IMR-90 (cell line): ENCODE measurements around the gene FHL5. TPM values are rescaled to one million over a fixed set of nuclear protein-coding genes. Genes with fewer than 3 reads are reported as not detected.

Experiments used
- ATAC-seq: fragments of 200-7000 bp; cut with Tn5 transposase; 2 replicates; pipeline ENCODE4 v1.9.1; 2020; ENCODE audit warnings: low read depth, mild to moderate bottlenecking, moderate library complexity
- BruUV-seq: library from RNA; stranded (reverse); fragments of 400-500 nt; replicated peaks from 2 replicates; lab custom pipeline; 2021; lab: Mats Ljungman, UMichigan
- CTCF ChIA-PET: fragments of 300-600 bp; formaldehyde crosslinking; extraction: SDS; loops from one replicate; lab custom pipeline; 2021; ENCODE audit warnings: antibody characterized with exemption; lab: Yijun Ruan, JAX
- POLR2A ChIA-PET: fragments of 300-600 bp; sonication (Branson Sonifier 250); formaldehyde crosslinking; loops from one replicate; lab custom pipeline; 2022; ENCODE audit warnings: antibody characterized with exemption; ENCODE audit not compliant: unreplicated experiment; lab: Charles Lee
- DNase-seq: peaks from one replicate; pipeline ENCODE4 v3.0.0; 2013
- H2AFZ ChIP-seq: replicated peaks from 2 replicates; pipeline ENCODE3; 2013; ENCODE audit warnings: low read length, mild to moderate bottlenecking; ENCODE audit not compliant: poor library complexity
- H2AK5ac ChIP-seq: 2 replicates; pipeline ENCODE4 v1.6.1; 2013; ENCODE audit warnings: low read depth, low read length, inconsistent platforms
- H2AK9ac ChIP-seq: replicated peaks from 2 replicates; pipeline ENCODE3; 2013; ENCODE audit warnings: mild to moderate bottlenecking, low read depth, low read length, moderate library complexity; ENCODE audit not compliant: poor library complexity
- H2BK120ac ChIP-seq: 2 replicates; pipeline ENCODE4 v1.6.1; 2013; ENCODE audit warnings: low read depth, low read length, inconsistent platforms
- H2BK15ac ChIP-seq: 3 replicates; pipeline ENCODE4 v1.6.1; 2013; ENCODE audit warnings: low read depth, low read length, inconsistent platforms
- H2BK20ac ChIP-seq: 2 replicates; pipeline ENCODE4 v1.6.1; 2013; ENCODE audit warnings: low read depth, mild to moderate bottlenecking, inconsistent platforms, low read length, moderate library complexity
- H2BK5ac ChIP-seq: 2 replicates; pipeline ENCODE4 v1.6.1; 2013; ENCODE audit warnings: mild to moderate bottlenecking, low read depth, low read length, inconsistent platforms; ENCODE audit not compliant: poor library complexity, severe bottlenecking
- H3K14ac ChIP-seq: replicated peaks from 2 replicates; pipeline ENCODE4 v1.6.1; 2013; ENCODE audit warnings: low read depth, low read length, inconsistent platforms
- H3K18ac ChIP-seq: 2 replicates; pipeline ENCODE4 v1.6.1; 2013; ENCODE audit warnings: low read depth, low read length, control low read depth
- H3K23ac ChIP-seq: 2 replicates; pipeline ENCODE4 v1.6.1; 2013; ENCODE audit warnings: low read depth, low read length, inconsistent platforms
- H3K27ac ChIP-seq: 2 replicates; pipeline ENCODE4 v1.5.1; 2013; ENCODE audit warnings: mild to moderate bottlenecking, control low read depth, low read length; ENCODE audit not compliant: insufficient read depth
- H3K27me3 ChIP-seq: 2 replicates; pipeline ENCODE4 v1.6.1; 2013; ENCODE audit warnings: low read length; ENCODE audit not compliant: control insufficient read depth, insufficient read depth
- H3K36me3 ChIP-seq: 2 replicates; pipeline ENCODE4 v1.6.1; 2013; ENCODE audit warnings: low read length, mixed read lengths; ENCODE audit not compliant: control insufficient read depth, insufficient read depth
- H3K4ac ChIP-seq: 2 replicates; pipeline ENCODE4 v1.6.1; 2013; ENCODE audit warnings: low read depth, low read length, inconsistent platforms
- H3K4me1 ChIP-seq: 2 replicates; pipeline ENCODE4 v1.6.1; 2013; ENCODE audit warnings: low read length, mixed read lengths; ENCODE audit not compliant: control insufficient read depth, insufficient read depth
- H3K4me2 ChIP-seq: 2 replicates; pipeline ENCODE4 v1.6.1; 2013; ENCODE audit warnings: low read depth, mild to moderate bottlenecking, control low read depth, low read length, moderate library complexity
- H3K4me3 ChIP-seq: 2 replicates; pipeline ENCODE4 v1.5.1; 2013; ENCODE audit warnings: low read depth, mild to moderate bottlenecking, control low read depth, low read length, moderate library complexity; ENCODE audit not compliant: insufficient read depth
- H3K56ac ChIP-seq: 2 replicates; pipeline ENCODE4 v1.6.1; 2013; ENCODE audit warnings: low read length, inconsistent platforms; ENCODE audit not compliant: insufficient read depth; ENCODE audit errors: extremely low read depth
- H3K79me1 ChIP-seq, 2 experiments: 2 replicates each; pipeline ENCODE4 v1.6.1; 2013; ENCODE audit warnings: low read length in 2 of 2, inconsistent platforms in 1 of 2, low read depth in 1 of 2
- H3K9ac ChIP-seq: 2 replicates; pipeline ENCODE4 v1.6.1; 2013; ENCODE audit warnings: low read depth, low read length, control low read depth
- H3K9me1 ChIP-seq: 2 replicates; pipeline ENCODE4 v1.6.1; 2013; ENCODE audit warnings: low read length, inconsistent platforms; ENCODE audit not compliant: insufficient read depth
- H3K9me3 ChIP-seq: 2 replicates; pipeline ENCODE4 v1.6.1; 2013; ENCODE audit warnings: low read length; ENCODE audit not compliant: control insufficient read depth, insufficient read depth
- H4K20me1 ChIP-seq: 2 replicates; pipeline ENCODE4 v1.6.1; 2013; ENCODE audit warnings: low read length, inconsistent platforms; ENCODE audit not compliant: insufficient read depth
- H4K5ac ChIP-seq: 2 replicates; pipeline ENCODE4 v1.6.1; 2013; ENCODE audit warnings: mild to moderate bottlenecking, low read depth, low read length, control low read depth
- H4K8ac ChIP-seq, 2 experiments: 2 replicates each; pipeline ENCODE4 v1.6.1; 2013; ENCODE audit warnings: low read depth in 2 of 2, low read length in 2 of 2, control low read depth in 1 of 2, inconsistent platforms in 1 of 2
- H4K91ac ChIP-seq: 2 replicates; pipeline ENCODE4 v1.6.1; 2013; ENCODE audit warnings: low read depth, low read length, inconsistent platforms; ENCODE audit not compliant: insufficient read depth
- RAD21 ChIP-seq: IDR thresholded peaks from 2 replicates; pipeline ENCODE4 v1.6.1; 2012; ENCODE audit warnings: low read length, improper control_type of control experiment
- RCOR1 ChIP-seq: IDR thresholded peaks from 2 replicates; pipeline ENCODE4 v1.6.1; 2012; ENCODE audit warnings: mild to moderate bottlenecking, low read length, improper control_type of control experiment; ENCODE audit not compliant: insufficient replicate concordance
- WGBS, 2 experiments: methylation state at CpG; one replicate each; pipeline versions ENCODE4 v1.1.5 to v1.1.7; 2013; ENCODE audit warnings: missing lambda C conversion rate in 2 of 2; ENCODE audit not compliant: insufficient read length in 1 of 2; ENCODE audit errors: extremely low coverage in 2 of 2; 5-methylcytosine and 5-hydroxymethylcytosine counted together
- dilution Hi-C: fragments of 300-500 bp; cut with HindIII; formaldehyde crosslinking; loops from one replicate; pipeline ENCODE4 v1.14.3; 2018; ENCODE audit warnings: low sequenced_read_pairs; ENCODE audit not compliant: unreplicated experiment
- in situ Hi-C: fragments of 300-500 bp; cut with MboI; formaldehyde crosslinking; loops from 3 replicates; pipeline ENCODE4 v1.14.3; 2019; ENCODE audit warnings: low sequenced_read_pairs, inconsistent platforms, mixed read lengths
- intact Hi-C: fragments of 100-400 bp; cut with micrococcal nuclease; formaldehyde crosslinking; loops from 2 replicates; pipeline ENCODE4 v1.10.0; 2022
- polyA plus RNA-seq, 3 experiments: library from polyadenylated mRNA; depleted of rRNA; stranded (reverse); fragments of >200 nt; gene quantifications; 2 replicates each; pipeline ENCODE4 v1.2.3, GENCODE V29; 2012; ENCODE audit warnings: low replicate concordance in 1 of 3
- total RNA-seq: library from RNA; depleted of rRNA; stranded (reverse); fragments of >200 nt; gene quantifications from 2 replicates; pipeline ENCODE4 v1.2.3, GENCODE V29; 2012

FHL5 gene
- total and polyA plus RNA-seq, 2 of the 4 experiments (the other 2 are of a cell fraction) = not detected

- intact Hi-C loops (no loop called here), in situ Hi-C loops (loop anchor here (10.0 kb wide), 1 partner anchor 273 kb away; the partner anchor contains the start of gene NDUFAF4), dilution Hi-C loops (no loop called here)
- no peaks in the 10 kb centered on the region for H3K79me1 ChIP-seq
- H2BK120ac ChIP-seq = no peak overlapping the region
- H4K91ac ChIP-seq = no peak overlapping the region
- no peak for ATAC-seq
- no peaks in the 10 kb centered on the region for H3K4me1 ChIP-seq
- no peak for DNase-seq
- no peak overlapping the region for H3K23ac ChIP-seq
- ChIA-PET POLR2A (no interaction called here), CTCF (interaction anchor here (0.7 to 1.2 kb wide), 2 partner anchors 272 to 276 kb away, joined by 3 read pairs; no protein-coding TSS in a partner anchor)
- no peak overlapping the region for H3K14ac ChIP-seq
- no peak overlapping the region for H3K4me3 ChIP-seq
- no peak overlapping the region for H2BK20ac ChIP-seq
- H2AK9ac ChIP-seq = no peak overlapping the region
- no peaks in the 10 kb centered on the region for H4K20me1 ChIP-seq
- H3K27me3 ChIP-seq = no peaks in the 10 kb centered on the region
- no peak overlapping the region for H3K4ac ChIP-seq
- no peak overlapping the region for H2BK15ac ChIP-seq
- no peak overlapping the region for H4K8ac ChIP-seq
- no peaks in the 10 kb centered on the region for H3K36me3 ChIP-seq
- H2AK5ac ChIP-seq = no peak overlapping the region
- H4K5ac ChIP-seq = no peak overlapping the region
- no peaks in the 10 kb centered on the region for H3K9me3 ChIP-seq
- no peak overlapping the region for H3K27ac ChIP-seq
- no peaks in the 10 kb centered on the region for H3K9me1 ChIP-seq
- no peak overlapping the region for H3K18ac ChIP-seq
- TF ChIP-seq RAD21 (no peak), RCOR1 (no peak)
- H3K9ac ChIP-seq = no peak overlapping the region
- WGBS, 2 experiments = 100% methylated on average over 1 of the region's 2 CpGs; no CpG with 5 or more reads in 1 of the 2 experiments
- H2AFZ ChIP-seq = no peak overlapping the region
- no peak overlapping the region for H2BK5ac ChIP-seq
- BruUV-seq = no TSS peak
- H3K4me2 ChIP-seq = no peak overlapping the region
- no peak overlapping the region for H3K56ac ChIP-seq
These were observed 59.1 kb downstream of the FHL5 start for GRCh38 chr6:96621983-96622382.
